ENCODE results near the gene OAT.
A peak's percentile ranks its signal among the peaks of the same experiment; 100 is the strongest.
"Not testable (repeated sequence)": the region's sequence is repeated elsewhere in the genome, so short reads cannot be mapped to it uniquely, and the experiment has no call there.

The OAT gene

GRCh38 chr10:124447751-124448466 lies 29.2 kb upstream of the OAT start:
- H3K4me3 ChIP-seq (ENCODE audit: low read depth, low read length), result peak overlapping the region; percentile 45

GRCh38 chr10:124446830-124447750 lies 28.4 kb upstream of the OAT start:
- H3K4me3 ChIP-seq (ENCODE audit: low read depth, low read length), result peak overlapping the region; percentile 45

- not testable (repeated sequence) for H3K4me3 ChIP-seq (ENCODE audit: low read depth, low read length)
Measured at GRCh38 chr10:124441694-124442093, 23.0 kb upstream of the OAT start.

GRCh38 chr10:124436191-124436638 lies 17.5 kb upstream of the OAT start:
- no peak overlapping the region for H3K4me3 ChIP-seq (ENCODE audit: low read depth, low read length)

- H3K4me3 ChIP-seq (ENCODE audit: low read depth, low read length), result not testable (repeated sequence)
Measured at GRCh38 chr10:124435683-124436082, 17.0 kb upstream of the OAT start.

- no peak overlapping the region for H3K4me3 ChIP-seq (ENCODE audit: low read depth, low read length)
Measured at GRCh38 chr10:124433461-124433860, 14.7 kb upstream of the OAT start.

GRCh38 chr10:124430077-124430476 lies 11.4 kb upstream of the OAT start:
- H3K4me3 ChIP-seq (ENCODE audit: low read depth, low read length), result no peak overlapping the region

- H3K4me3 ChIP-seq (ENCODE audit: low read depth, low read length), result no peak overlapping the region
Measured at GRCh38 chr10:124429576-124429975, 10.9 kb upstream of the OAT start.

- no peak overlapping the region for H3K4me3 ChIP-seq (ENCODE audit: low read depth, low read length)
Measured at GRCh38 chr10:124428207-124428777, 9.6 kb upstream of the OAT start.

GRCh38 chr10:124425227-124425962 lies 6.7 kb upstream of the OAT start:
- no peak overlapping the region for H3K4me3 ChIP-seq (ENCODE audit: low read depth, low read length)

GRCh38 chr10:124423813-124424212 lies 5.1 kb upstream of the OAT start:
- H3K4me3 ChIP-seq (ENCODE audit: low read depth, low read length), result no peak overlapping the region

GRCh38 chr10:124422742-124423141 lies 4.0 kb upstream of the OAT start:
- H3K4me3 ChIP-seq (ENCODE audit: low read depth, low read length), result no peak overlapping the region

- H3K4me3 ChIP-seq (ENCODE audit: low read depth, low read length), result no peak overlapping the region
Measured at GRCh38 chr10:124420254-124420653, 1.5 kb upstream of the OAT start.

- no peak overlapping the region for H3K4me3 ChIP-seq (ENCODE audit: low read depth, low read length)
Measured at GRCh38 chr10:124419635-124420034, 912 bp upstream of the OAT start.

- peak overlapping the region; percentile 56 for H3K4me3 ChIP-seq (ENCODE audit: low read depth, low read length)
Measured at GRCh38 chr10:124417895-124418725, 613 bp downstream of the OAT start.

- H3K4me3 ChIP-seq (ENCODE audit: low read depth, low read length), result no peak overlapping the region
Measured at GRCh38 chr10:124416733-124417132, 2.0 kb downstream of the OAT start.

- H3K4me3 ChIP-seq (ENCODE audit: low read depth, low read length), result no peak overlapping the region
Measured at GRCh38 chr10:124415210-124415609, 3.5 kb downstream of the OAT start.

GRCh38 chr10:124414076-124414475 lies 4.6 kb downstream of the OAT start:
- no peak overlapping the region for H3K4me3 ChIP-seq (ENCODE audit: low read depth, low read length)

- H3K4me3 ChIP-seq (ENCODE audit: low read depth, low read length), result no peak overlapping the region
Measured at GRCh38 chr10:124409696-124410095, 9.0 kb downstream of the OAT start.

GRCh38 chr10:124408357-124408756 lies 10.4 kb downstream of the OAT start:
- H3K4me3 ChIP-seq (ENCODE audit: low read depth, low read length), result no peak overlapping the region

Data from iPS-11a (cell line).